GM10266 (cell line): ENCODE data around the gene SP3.

Experiments used
- DNase-seq: peaks from one replicate; pipeline ENCODE4 v3.0.0; 2012; ENCODE audit errors: extremely low spot score
- CTCF ChIP-seq: IDR thresholded peaks from 2 replicates; pipeline ENCODE4 v1.5.1; 2012; ENCODE audit warnings: mild to moderate bottlenecking, low read depth; ENCODE audit not compliant: control insufficient read depth, insufficient read depth; ENCODE audit errors: missing control alignments

Gene SP3

DNA sequence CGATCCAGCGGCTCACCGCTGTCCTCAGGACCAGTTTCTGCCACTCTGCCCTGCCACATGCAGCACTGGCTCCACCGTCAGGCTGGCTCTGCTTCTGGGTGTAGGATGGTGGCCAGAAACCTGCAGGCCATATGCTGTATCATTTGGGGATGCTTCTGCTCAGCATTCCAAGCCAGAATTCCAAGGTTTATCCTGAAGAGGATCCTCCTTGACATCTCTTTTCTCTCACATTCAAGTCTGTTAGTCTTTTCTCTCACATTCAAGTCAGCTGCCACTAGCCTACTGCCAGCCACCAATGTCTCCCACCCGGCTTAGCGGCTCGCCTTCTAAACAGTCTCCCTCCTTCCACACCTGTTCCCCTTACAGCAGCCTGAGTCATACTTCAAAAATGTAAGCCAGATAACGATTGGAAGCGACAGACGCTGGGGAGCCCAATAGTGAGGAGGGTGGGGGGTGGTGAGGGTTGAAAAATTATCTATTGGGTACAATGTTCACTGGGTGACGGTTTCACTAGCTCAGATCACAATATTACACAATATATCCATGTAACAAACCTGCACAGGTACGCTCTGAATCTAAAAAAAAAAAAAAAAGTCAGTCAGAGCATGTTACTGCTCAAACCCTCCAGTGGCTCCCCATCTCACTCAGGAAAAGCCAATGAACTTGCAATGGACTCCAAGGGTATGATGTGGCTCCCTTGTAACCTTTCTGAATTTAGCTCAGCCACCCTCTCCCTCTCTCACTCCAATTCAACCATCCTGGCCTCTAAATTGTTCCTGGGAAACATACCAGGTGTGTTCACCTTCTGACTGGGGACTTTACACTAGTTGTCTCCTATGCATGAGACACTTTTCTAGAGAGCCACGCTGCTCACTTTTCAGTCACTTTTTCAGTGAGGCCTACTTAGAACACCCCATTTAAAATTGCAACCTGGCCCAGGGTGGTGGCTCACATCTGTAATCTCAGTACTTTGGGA lies 38.8 kb upstream of the SP3 start:
- no peak for DNase-seq
- TF ChIP-seq CTCF = no peak

DNA sequence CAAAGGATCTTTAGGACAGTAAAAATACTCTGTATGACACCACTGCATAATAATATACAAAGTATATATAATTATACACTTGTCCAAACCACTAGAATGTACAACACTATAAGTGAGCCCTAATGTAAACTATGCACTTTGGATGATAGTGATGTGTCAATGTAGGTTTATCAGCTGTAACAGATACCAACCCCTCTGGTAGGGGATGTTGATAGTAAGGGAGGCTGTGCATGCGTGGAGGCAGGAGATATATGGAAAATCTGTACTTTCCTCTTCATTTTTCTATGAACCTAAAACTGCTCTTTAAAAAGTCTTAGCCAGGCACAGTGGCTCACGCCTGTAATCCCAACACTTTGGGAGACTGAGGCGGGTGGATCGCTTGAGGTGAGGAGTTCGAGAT lies 37.5 kb upstream of the SP3 start:
- TF ChIP-seq CTCF = no peak
- DNase-seq = no peak

GRCh38 chr2:174001107-174001506 lies 35.9 kb upstream of the SP3 start:
- no peak for DNase-seq
- no peak for TF ChIP-seq CTCF

GRCh38 chr2:173999724-174000123 lies 34.6 kb upstream of the SP3 start:
- TF ChIP-seq CTCF = no peak

DNA sequence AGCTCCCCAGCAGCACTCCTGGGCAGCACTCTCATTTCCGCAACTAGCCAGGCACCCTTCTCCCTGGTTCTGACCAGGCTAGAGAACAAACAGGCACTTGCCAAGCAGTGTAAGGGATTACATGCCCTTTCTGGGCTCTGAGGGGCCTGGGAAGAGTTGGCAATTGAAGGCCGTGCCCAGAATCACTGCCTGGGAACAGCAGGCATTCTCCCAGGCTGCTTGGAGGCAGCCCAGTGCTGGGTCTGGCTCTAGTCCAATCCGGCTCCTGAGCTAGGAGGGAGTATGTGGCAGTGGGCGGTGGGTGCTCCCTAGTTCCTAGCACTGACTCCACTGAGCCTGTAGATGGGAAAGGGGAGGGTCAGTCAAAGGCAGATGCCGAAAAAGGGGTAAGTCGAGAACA lies 34.1 kb upstream of the SP3 start:
- DNase-seq = no peak
- TF ChIP-seq CTCF = no peak

More at GRCh38 chr2:173999724-174000123, 34.6 kb upstream of the SP3 start:
- no peak for DNase-seq

GRCh38 chr2:173998386-173998785 lies 33.2 kb upstream of the SP3 start:
- TF ChIP-seq CTCF = no peak
- no peak for DNase-seq

DNA sequence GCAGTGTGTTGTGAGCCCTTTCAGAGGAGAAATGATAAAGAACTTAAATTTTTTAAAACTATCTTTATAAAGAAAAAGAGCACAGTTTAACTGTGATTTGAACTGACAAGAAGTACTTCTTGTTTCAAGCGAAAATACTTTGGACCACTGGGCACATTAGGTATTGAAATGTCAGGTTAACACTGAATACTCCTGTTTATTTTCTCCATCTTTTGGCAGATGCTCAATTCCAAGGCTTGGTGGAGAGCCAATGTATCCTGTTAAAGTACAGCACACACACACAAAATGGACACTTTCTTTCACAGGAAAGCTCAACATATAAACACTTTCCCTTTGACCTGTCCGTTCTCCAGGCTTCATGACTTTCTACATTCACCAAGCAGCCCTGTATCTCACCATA lies 32.6 kb upstream of the SP3 start:
- TF ChIP-seq CTCF = no peak
- DNase-seq = no peak
